B cell (primary cell): ENCODE results near the gene DGCR6L.

Source experiments
- CTCF ChIP-seq: fragments of 200-600 bp; IDR thresholded peaks from one replicate; pipeline ENCODE4 v1.8.0; 2022; ENCODE audit warnings: antibody characterized with exemption, mild to moderate bottlenecking
- EZH2 ChIP-seq: IDR thresholded peaks from 2 replicates; pipeline ENCODE4 v1.6.1; 2012; ENCODE audit warnings: borderline replicate concordance, low read depth, mild to moderate bottlenecking, moderate library complexity, low read length; ENCODE audit not compliant: insufficient read depth, poor library complexity, severe bottlenecking

GRCh38 chr22:20267441-20268278 lies 52.2 kb downstream of the DGCR6L start:
- TF ChIP-seq CTCF: no peak
- no peak for TF ChIP-seq EZH2
